Spleen (tissue), 11 donors: ENCODE results near the gene RSPH9. TPM values are rescaled to one million over a fixed set of nuclear protein-coding genes. Genes with fewer than 3 reads are reported as not detected.

ENCODE experiments used
- DNase-seq: peaks from one replicate; pipeline ENCODE4 v3.0.0-alpha.2; 2020
- H3K27ac ChIP-seq, 8 donors: fragments of 200-600 bp; sonication (generic) in 7 of 8; 1 replicate in 4 of 8; 2 replicates in 4 of 8; pipeline versions ENCODE4 v1.5.0 to v1.8.0; 2016 to 2021; ENCODE audit warnings: inconsistent platforms in 4 of 8, mild to moderate bottlenecking in 4 of 8, moderate library complexity in 1 of 8
- H3K27me3 ChIP-seq, 7 donors: fragments of 200-600 bp; sonication (generic) in 6 of 7; replicated peaks in 1 of 7; 1 replicate in 4 of 7; 2 replicates in 3 of 7; pipeline versions ENCODE4 v1.5.0 to v1.8.0; 2016 to 2021; ENCODE audit warnings: inconsistent platforms in 3 of 7, mild to moderate bottlenecking in 1 of 7
- H3K36me3 ChIP-seq, 6 donors: fragments of 200-600 bp; sonication (generic) in 5 of 6; 1 replicate in 4 of 6; 2 replicates in 2 of 6; pipeline versions ENCODE4 v1.5.0 to v1.8.0; 2016 to 2021; ENCODE audit warnings: inconsistent platforms in 2 of 6
- H3K4me1 ChIP-seq, 6 donors: fragments of 200-600 bp; sonication (generic) in 5 of 6; 1 replicate in 3 of 6; 2 replicates in 3 of 6; pipeline versions ENCODE4 v1.5.0 to v1.8.0; 2016 to 2021; ENCODE audit warnings: inconsistent platforms in 3 of 6
- H3K4me3 ChIP-seq, 8 donors: fragments of 200-600 bp; sonication (generic) in 7 of 8; 1 replicate in 4 of 8; 2 replicates in 4 of 8; pipeline versions ENCODE4 v1.5.0 to v1.8.0; 2016 to 2021; ENCODE audit warnings: inconsistent platforms in 4 of 8, mild to moderate bottlenecking in 4 of 8, moderate library complexity in 2 of 8
- H3K9me3 ChIP-seq, 8 donors: fragments of 200-600 bp; sonication (generic) in 7 of 8; 1 replicate in 4 of 8; 2 replicates in 4 of 8; pipeline versions ENCODE4 v1.5.0 to v1.8.0; 2016 to 2021; ENCODE audit warnings: inconsistent platforms in 4 of 8
- POLR2A ChIP-seq, 3 donors: fragments of 450-650 bp; IDR thresholded peaks; one replicate each; pipeline ENCODE4 v1.5.1; 2017; ENCODE audit warnings: antibody characterized with exemption in 3 of 3, mild to moderate bottlenecking in 1 of 3
- POLR2AphosphoS5 ChIP-seq, 3 donors: sonication (generic); formaldehyde crosslinking; IDR thresholded peaks; one replicate each; pipeline ENCODE4 v1.5.1; 2017; ENCODE audit warnings: antibody characterized with exemption in 3 of 3
- WGBS, 5 donors: extraction: QIAGEN DNeasy Blood & Tissue Kit in 3 of 5; methylation state at CpG; one replicate each; pipeline versions ENCODE4 v1.1.5 to v1.1.7; 2013 to 2018; 5-methylcytosine and 5-hydroxymethylcytosine counted together
- intact Hi-C: fragments of 100-400 bp; cut with DNase I; formaldehyde crosslinking; loops from one replicate; pipeline ENCODE4 v1.15.0; 2023; ENCODE audit warnings: low total_unique reads
- polyA plus RNA-seq, 3 donors: library from polyadenylated mRNA; stranded (reverse); fragments of 200-250 nt; gene quantifications; one replicate each; pipeline ENCODE4 v1.2.1, GENCODE V29; 2013
- total RNA-seq, 7 donors: library from RNA; depleted of rRNA in 3 of 7; stranded (reverse); fragments of >200 nt in 3 of 7; fragmentation: NEBNext Ultra II Directional in 4 of 7; extraction: Animal tissue kit (Norgen Biotek cat#: 25700) in 4 of 7; gene quantifications; one replicate each; pipeline versions ENCODE4 v1.1.0 to v1.2.1, GENCODE V29; 2016 to 2021
- TF ChIP-seq, protein P1 (sequence below), 11 experiments: fragments of 200-600 bp in 7 of 11; fragments of 450-650 bp in 4 of 11; sonication (generic) in 4 of 11; IDR thresholded peaks in 8 of 11; conservative IDR thresholded peaks in 3 of 11; 1 replicate in 7 of 11; 2 replicates in 4 of 11; pipeline versions ENCODE4 v1.4.0 to v1.8.0; 2016 to 2021; ENCODE audit warnings: antibody characterized with exemption in 11 of 11, inconsistent platforms in 4 of 11, mild to moderate bottlenecking in 1 of 11
- donor health status: healthy with polysubstance abuse.
- donor health status: DM: no; HTN: no; CAD: no; lungs with moderate emphysema.
- donor health status: DM: no; HTN: no; CAD: no.
- donor health status: Bipolar disorder and iron deficiency.
- donor health status: healthy.
- donor health status: DM: no; HTN: no; CAD: no.
- donor health status: DM: yes; HTN: yes; CAD: no.

The RSPH9 gene
- total and polyA plus RNA-seq, 10 donors, result 0.17 to 0.63 (median 0.20) TPM; not detected in 3

DNA sequence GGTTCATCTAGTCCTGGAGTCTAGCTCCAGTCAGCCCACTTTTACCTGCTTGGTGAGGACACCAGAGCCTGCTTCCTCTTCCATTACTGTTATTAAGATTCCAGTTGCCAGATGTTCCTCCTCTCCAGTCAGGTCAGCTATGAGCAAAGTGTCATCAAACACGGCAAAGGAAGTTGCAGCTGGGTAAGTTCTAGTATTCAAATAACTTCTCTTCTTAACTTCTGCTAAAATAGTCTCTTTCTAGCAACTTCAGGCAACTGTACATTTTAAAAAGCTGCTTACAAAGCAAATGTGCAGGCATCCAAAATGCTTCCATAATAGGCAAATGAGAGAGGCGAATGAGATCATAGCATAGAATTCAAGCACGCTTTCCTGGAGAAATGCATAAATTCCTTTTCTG lies 61.2 kb downstream of the RSPH9 start:
- Histone ChIP-seq H3K27me3 (peaks cover 0 to 7% (median 0%) of the 10 kb centered on the region in 7 donors), H3K4me1 (peaks cover 17 to 82% (median 59%) of the 10 kb centered on the region in 6 donors), H3K27ac (peak overlapping the region in 7 of 8 donors; percentile 48 to 85 (median 74)), H3K9me3 (no peaks in the 10 kb centered on the region), H3K4me3 (no peak overlapping the region), H3K36me3 (no peaks in the 10 kb centered on the region)
- TF ChIP-seq, protein P1, sequence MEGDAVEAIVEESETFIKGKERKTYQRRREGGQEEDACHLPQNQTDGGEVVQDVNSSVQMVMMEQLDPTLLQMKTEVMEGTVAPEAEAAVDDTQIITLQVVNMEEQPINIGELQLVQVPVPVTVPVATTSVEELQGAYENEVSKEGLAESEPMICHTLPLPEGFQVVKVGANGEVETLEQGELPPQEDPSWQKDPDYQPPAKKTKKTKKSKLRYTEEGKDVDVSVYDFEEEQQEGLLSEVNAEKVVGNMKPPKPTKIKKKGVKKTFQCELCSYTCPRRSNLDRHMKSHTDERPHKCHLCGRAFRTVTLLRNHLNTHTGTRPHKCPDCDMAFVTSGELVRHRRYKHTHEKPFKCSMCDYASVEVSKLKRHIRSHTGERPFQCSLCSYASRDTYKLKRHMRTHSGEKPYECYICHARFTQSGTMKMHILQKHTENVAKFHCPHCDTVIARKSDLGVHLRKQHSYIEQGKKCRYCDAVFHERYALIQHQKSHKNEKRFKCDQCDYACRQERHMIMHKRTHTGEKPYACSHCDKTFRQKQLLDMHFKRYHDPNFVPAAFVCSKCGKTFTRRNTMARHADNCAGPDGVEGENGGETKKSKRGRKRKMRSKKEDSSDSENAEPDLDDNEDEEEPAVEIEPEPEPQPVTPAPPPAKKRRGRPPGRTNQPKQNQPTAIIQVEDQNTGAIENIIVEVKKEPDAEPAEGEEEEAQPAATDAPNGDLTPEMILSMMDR (IDR thresholded peaks at IDR 0.05 in 8 of 11, conservative IDR thresholded peaks at IDR 0.05 in 3 of 11), result no peak
- peak in 1 of 3 donors; percentile 61 for TF ChIP-seq POLR2AphosphoS5 (IDR thresholded peaks at IDR 0.05)
- intact Hi-C loops, result no loop called here
- WGBS, 5 donors, result 41 to 57% (median 49%) methylated on average over 3 of the region's 3 CpGs
- DNase-seq, result no peak

DNA sequence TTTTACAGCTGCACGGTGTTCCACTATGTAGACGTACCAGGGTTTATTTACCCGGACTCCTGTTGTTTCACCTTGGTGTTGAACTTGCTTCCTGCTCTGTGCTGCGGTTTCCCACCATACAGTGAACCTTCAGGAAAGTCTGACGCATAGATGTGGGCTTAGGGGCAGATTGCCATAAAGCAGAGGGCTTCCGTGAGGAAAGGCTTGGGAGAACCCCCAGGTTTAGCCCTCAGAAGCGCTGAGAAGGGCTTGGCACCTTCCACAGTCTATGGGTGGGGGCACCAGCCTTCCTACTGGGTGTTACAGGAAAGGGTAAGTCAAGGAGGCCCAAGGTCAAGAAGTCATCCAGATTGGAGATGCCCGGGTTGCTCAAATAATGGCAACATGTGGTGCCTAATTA lies 62.0 kb downstream of the RSPH9 start:
- TF ChIP-seq, protein P1 (IDR thresholded peaks at IDR 0.05 in 8 of 11, conservative IDR thresholded peaks at IDR 0.05 in 3 of 11), result no peak
- TF ChIP-seq POLR2A (IDR thresholded peaks at IDR 0.05) (no peak), POLR2AphosphoS5 (IDR thresholded peaks at IDR 0.05) (no peak)
- 43 to 72% (median 60%) methylated on average over 8 of the region's 8 CpGs for WGBS, 5 donors
- Histone ChIP-seq H3K27me3 (no peaks in the 10 kb centered on the region), H3K9me3 (no peaks in the 10 kb centered on the region), H3K4me3 (no peak overlapping the region), H3K4me1 (peaks cover 17 to 75% (median 59%) of the 10 kb centered on the region in 6 donors), H3K27ac (peak overlapping the region in 7 of 8 donors; percentile 48 to 85 (median 74)), H3K36me3 (no peaks in the 10 kb centered on the region)
- intact Hi-C loops, result no loop called here
- no peak for DNase-seq

DNA sequence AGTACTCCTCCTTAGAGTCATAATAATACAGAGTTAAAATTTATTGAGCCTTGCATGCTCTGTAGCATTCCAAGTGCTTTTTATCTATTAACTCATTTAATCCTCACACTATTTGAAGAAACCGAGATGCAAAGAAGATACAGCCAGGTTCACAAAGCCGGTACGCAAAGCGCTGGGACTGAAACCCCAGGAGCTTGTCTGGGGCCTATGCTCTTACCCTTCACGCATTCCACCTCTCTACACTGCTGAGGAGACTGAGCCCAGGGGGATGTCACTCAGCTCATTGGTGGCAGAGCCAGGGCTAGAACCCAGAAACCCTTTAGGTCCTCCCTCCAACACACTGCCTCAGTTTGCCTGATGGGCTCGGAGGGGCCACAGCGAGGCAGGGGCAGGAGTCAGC lies 62.4 kb downstream of the RSPH9 start:
- TF ChIP-seq POLR2AphosphoS5 (IDR thresholded peaks at IDR 0.05), result no peak
- no peak for TF ChIP-seq POLR2A (IDR thresholded peaks at IDR 0.05)
- TF ChIP-seq, protein P1 (IDR thresholded peaks at IDR 0.05 in 8 of 11, conservative IDR thresholded peaks at IDR 0.05 in 3 of 11), result no peak
- no peak overlapping the region for H3K4me3 ChIP-seq
- DNase-seq, result no peak
- H3K36me3 ChIP-seq, result no peaks in the 10 kb centered on the region
- no peaks in the 10 kb centered on the region for H3K27me3 ChIP-seq
- no peaks in the 10 kb centered on the region for H3K9me3 ChIP-seq
- 93 to 97% (median 94%) methylated on average over 7 of the region's 7 CpGs for WGBS, 5 donors
- peak overlapping the region in 7 of 8 donors; percentile 48 to 85 (median 74) for H3K27ac ChIP-seq
- H3K4me1 ChIP-seq, result peaks cover 17 to 72% (median 57%) of the 10 kb centered on the region in 6 donors
- intact Hi-C loops, result no loop called here

DNA sequence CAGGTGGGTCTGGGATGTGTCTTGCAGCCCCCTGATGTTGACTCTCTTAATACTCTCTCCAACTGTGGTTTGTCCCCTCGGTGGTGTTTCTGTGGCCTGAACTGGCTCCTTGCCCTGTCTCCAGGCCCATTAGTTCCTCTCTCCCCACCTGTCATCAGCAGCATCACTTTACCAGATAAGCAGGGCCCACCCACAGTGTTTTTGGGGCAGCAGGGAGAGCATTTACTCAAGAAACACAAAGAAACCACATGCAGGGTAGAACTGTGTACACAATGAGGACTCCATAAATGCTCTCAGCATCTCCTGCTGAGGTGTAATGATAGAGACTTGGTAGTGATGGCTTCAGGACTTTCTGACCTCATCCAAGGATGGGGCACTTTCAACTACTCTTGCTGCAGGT lies 62.9 kb downstream of the RSPH9 start:
- TF ChIP-seq, protein P1 (IDR thresholded peaks at IDR 0.05 in 8 of 11, conservative IDR thresholded peaks at IDR 0.05 in 3 of 11), result no peak
- TF ChIP-seq POLR2AphosphoS5 (IDR thresholded peaks at IDR 0.05) (no peak), POLR2A (IDR thresholded peaks at IDR 0.05) (no peak)
- H3K9me3 ChIP-seq, result no peaks in the 10 kb centered on the region
- H3K4me3 ChIP-seq, result no peak overlapping the region
- WGBS, 5 donors, result 10 to 44% (median 30%) methylated on average over 1 of the region's 1 CpG
- no peaks in the 10 kb centered on the region for H3K36me3 ChIP-seq
- H3K4me1 ChIP-seq, result peaks cover 17 to 72% (median 55%) of the 10 kb centered on the region in 6 donors
- H3K27me3 ChIP-seq, result no peaks in the 10 kb centered on the region
- intact Hi-C loops, result no loop called here
- H3K27ac ChIP-seq, result peak overlapping the region in 5 of 8 donors; percentile 36 to 85 (median 76)
- DNase-seq, result no peak
